Neural cell (in vitro differentiated cells): ENCODE measurements around the gene MRE11.

Source experiments
- CTCF ChIP-seq: fragments of 450-650 bp; IDR thresholded peaks from 2 replicates; pipeline ENCODE4 v1.5.1; 2014; ENCODE audit warnings: antibody characterized with exemption, mild to moderate bottlenecking, moderate library complexity; ENCODE audit not compliant: poor library complexity, severe bottlenecking
- EP300 ChIP-seq: fragments of 450-650 bp; conservative IDR thresholded peaks from 2 replicates; pipeline ENCODE4 v1.6.1; 2014; ENCODE audit warnings: antibody characterized with exemption, mild to moderate bottlenecking, moderate library complexity; ENCODE audit not compliant: poor library complexity, severe bottlenecking
- EZH2 ChIP-seq: fragments of 200-600, 300-800 bp; shearing (Covaris generic), sonication (generic); IDR thresholded peaks from 2 replicates; pipeline ENCODE4 v1.6.1; 2014; ENCODE audit warnings: antibody characterized with exemption, low read length, borderline replicate concordance, mild to moderate bottlenecking; ENCODE audit not compliant: insufficient read depth, poor library complexity, severe bottlenecking
- MXI1 ChIP-seq: fragments of 450-650 bp; conservative IDR thresholded peaks from 2 replicates; pipeline ENCODE4 v1.6.1; 2014; ENCODE audit warnings: antibody characterized with exemption, mild to moderate bottlenecking; ENCODE audit not compliant: poor library complexity, severe bottlenecking
- POLR2AphosphoS5 ChIP-seq: IDR thresholded peaks from 2 replicates; pipeline ENCODE4 v1.6.1; 2012
- RAD21 ChIP-seq: fragments of 450-650 bp; conservative IDR thresholded peaks from 2 replicates; pipeline ENCODE4 v1.6.1; 2014; ENCODE audit warnings: antibody characterized with exemption, mild to moderate bottlenecking, moderate library complexity
- REST ChIP-seq: IDR thresholded peaks from 2 replicates; pipeline ENCODE4 v1.6.1; 2012; ENCODE audit warnings: borderline replicate concordance
- SMC3 ChIP-seq: fragments of 450-650 bp; conservative IDR thresholded peaks from 2 replicates; pipeline ENCODE4 v1.6.1; 2014; ENCODE audit warnings: antibody characterized with exemption, mild to moderate bottlenecking, moderate library complexity; ENCODE audit not compliant: poor library complexity
- TAF1 ChIP-seq: IDR thresholded peaks from 2 replicates; pipeline ENCODE4 v1.6.1; 2012; ENCODE audit warnings: low read depth

- no peak for TF ChIP-seq POLR2AphosphoS5
- no peak for TF ChIP-seq CTCF
- no peak for TF ChIP-seq RAD21
- no peak for TF ChIP-seq MXI1
- TF ChIP-seq EZH2 = no peak
- TF ChIP-seq SMC3 = no peak
- no peak for TF ChIP-seq EP300
- TF ChIP-seq TAF1 = no peak
- no peak for TF ChIP-seq REST
Measured at GRCh38 chr11:94518300-94518699, 24.7 kb upstream of the MRE11 start.
